Measurements from ENCODE around the gene JAZF1. TPM values are rescaled to one million over a fixed set of nuclear protein-coding genes. Genes with fewer than 3 reads are reported as not detected.
"Not testable (repeated sequence)": the region's sequence is repeated elsewhere in the genome, so short reads cannot be mapped to it uniquely, and the experiment has no call there.

JAZF1 gene
- total RNA-seq, 1 donor from 2014 or later = 22.1 TPM

DNA sequence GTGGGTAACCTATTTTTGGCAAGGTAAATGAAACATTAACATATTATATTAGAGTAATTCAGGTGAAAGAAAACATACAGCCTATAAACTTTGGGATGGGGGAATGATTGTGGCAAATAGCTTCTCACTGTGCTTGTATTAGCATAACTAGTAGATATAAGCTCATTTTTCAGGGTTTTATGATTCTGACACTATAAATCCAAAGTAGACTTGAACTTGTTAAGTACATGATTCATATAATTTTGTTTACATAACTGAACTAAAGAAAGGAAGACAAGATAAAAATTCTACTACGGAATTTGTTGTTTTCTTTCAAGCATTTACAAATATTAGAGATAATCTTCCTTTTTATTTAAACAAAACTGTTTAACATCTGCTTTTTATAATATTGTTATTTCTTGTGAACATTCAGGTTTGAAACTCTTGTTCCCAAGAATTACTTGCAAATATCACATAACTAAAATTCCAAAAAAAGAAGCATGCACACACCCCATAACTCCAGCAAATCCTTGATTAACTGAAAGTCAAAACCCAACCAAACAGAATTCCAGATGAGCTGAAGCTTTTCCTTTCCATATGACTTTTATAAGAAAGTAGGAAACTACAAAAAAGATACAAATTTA is 142.3 kb downstream of the JAZF1 start:
- DNase-seq (no peak), ATAC-seq (ENCODE audit: poor library complexity) (no peak)
- intact Hi-C loops (cut with DNase I) = no loop called here

DNA sequence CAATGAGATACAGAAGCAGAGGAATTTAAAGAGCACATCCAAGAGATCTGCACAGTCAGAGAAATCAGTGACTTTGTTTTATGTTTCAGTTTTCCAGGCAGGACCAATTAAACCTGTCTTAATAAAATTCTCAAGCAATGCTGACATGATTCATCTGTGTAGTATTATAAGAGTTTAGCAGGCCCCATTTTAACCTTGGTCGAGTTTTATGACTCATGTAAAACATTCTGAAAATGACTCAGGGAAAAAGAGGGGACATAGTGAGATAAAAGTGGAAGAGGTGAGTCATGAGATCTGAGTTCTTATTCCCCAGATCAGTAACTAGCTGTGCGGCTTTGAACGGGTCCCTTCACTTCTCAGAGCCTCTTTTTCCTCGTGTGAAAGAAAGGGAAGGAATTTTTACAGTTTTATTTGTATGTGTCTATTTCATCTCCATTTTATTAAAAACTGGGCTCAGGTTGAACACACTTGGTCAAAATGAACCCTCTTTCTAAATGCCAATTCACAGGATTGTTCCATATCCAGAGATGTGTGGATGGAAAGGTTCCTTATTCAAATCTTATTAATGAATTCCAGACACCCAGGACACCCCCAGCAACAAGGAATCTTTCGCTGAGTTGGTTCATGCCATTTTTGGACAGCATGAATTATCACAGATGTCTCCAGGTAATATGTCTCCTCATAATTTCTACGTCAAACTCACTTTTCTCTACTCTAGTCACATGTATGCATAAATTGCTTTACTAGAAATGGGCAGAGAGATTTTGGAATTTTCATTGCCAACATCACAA is 143.2 kb downstream of the JAZF1 start:
- ATAC-seq (ENCODE audit: poor library complexity) (peak; percentile 48), DNase-seq (no peak)
- intact Hi-C loops (cut with DNase I) = no loop called here

DNA sequence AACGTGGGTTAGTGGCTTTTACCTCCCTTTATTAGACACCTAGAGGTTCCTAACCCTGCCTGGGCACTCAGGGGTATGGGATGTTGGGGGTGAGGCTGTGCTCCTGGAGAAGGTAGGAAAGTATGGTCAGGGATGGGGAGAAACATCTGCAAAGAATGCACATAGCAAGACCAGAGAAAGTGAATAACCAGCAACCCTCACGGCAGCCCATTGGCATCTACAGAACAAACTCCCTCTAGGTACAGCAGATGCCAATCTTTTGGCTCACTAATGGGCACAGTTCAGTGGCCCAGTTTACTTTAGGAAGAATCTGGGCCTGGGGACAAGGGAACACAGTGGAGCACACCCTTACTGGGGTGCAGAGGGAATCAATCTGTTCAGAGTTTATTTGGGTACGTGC is 143.9 kb downstream of the JAZF1 start:
- ATAC-seq (ENCODE audit: poor library complexity) (peak; percentile 22), DNase-seq (no peak)
- intact Hi-C loops (cut with DNase I) = no loop called here

DNA sequence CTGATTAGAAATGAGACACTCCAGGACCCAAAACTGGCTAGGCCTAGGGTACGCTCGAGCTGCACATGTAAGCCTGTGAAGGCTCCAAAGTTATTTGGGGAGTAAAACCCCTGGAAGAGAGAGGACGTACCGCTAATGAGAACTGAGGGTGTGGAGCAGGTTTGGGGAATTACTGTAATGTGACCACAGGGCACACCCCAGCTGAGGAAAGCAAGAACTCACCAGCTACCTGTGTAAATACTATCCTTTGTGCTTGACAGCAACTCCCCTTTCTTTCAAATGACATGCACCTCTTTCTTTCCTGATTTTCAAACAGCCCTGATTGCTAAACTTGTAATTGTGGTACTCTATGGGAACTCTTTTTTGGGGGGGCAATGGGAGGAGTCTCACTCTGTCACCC is 147.2 kb downstream of the JAZF1 start:
- intact Hi-C loops (cut with DNase I) = no loop called here
- no peak for ATAC-seq (ENCODE audit: poor library complexity)
- DNase-seq = no peak

DNA sequence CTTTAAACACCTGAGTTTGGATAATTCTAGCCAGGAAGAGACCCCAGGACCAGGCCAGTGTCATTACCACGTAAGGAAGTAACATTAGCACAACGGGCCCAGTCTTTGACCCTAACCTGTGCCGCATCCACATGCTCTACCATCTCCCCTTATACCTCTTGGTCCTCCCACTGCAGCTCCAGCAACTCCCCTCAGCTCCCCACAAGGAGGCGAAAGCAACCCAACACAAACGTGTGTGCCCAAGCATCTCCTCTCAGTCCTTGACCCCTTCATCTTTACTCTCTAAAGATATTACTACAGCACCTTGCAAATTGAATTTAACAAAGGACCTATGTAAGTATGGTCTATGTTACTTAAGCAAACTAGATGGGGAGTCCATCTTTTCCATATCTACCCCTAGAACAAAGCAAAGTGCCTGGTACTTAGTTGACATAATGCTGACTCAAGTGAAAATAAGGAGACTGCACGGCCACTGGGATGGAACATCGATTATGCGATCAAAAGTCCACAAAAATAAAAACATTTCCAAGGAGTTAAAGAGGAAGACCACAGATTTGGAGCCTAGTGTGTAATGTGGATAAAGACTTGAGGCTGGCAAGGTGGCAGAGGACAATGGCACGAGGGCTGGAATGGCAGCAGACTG is 147.7 kb downstream of the JAZF1 start:
- no peak for ATAC-seq (ENCODE audit: poor library complexity)
- DNase-seq = no peak
- intact Hi-C loops (cut with DNase I) = no loop called here

DNA sequence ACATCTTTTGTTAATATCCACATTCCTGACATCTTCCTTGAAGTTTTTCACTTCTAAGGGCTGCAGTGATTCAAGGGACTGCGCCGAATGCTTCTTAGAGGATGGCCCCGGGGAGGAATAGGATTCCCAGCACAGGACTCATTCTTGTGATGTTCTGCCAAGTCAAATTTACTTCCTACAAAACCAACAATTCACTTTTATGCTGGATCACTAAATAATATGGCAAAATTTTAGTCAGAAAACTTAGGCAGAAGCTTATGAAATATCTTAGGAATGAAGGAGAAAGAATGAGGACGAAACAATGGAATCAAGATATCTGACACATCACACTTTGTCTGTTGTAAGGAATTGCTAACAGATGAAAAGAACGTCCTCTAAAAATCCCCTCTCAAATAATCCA is 151.5 kb downstream of the JAZF1 start:
- ATAC-seq (ENCODE audit: poor library complexity) = no peak
- DNase-seq = no peak
- intact Hi-C loops (cut with DNase I) = loop anchor here (10.0 kb wide), 1 partner anchor 834 kb away; no protein-coding TSS in a partner anchor

DNA sequence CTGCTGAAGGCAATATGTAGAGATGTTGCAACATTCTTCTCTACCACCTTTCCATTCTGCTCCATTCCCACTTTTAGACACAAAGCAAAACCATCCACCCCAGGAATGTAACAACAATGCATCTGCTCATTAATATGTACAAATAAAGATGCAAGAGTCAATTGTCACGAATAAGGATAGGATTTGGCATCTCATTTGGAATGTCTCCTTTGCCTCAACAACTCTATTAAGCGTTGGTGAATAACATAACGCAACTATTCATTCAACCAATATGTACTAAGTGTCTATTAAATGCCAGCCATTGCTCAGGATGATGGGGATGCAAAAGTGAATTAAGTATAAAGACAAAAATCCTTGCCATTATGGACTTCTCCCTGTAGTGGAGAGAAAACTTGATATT is 152.1 kb downstream of the JAZF1 start:
- no peak for DNase-seq
- ATAC-seq (ENCODE audit: poor library complexity) = no peak
- intact Hi-C loops (cut with DNase I) = loop anchor here (10.0 kb wide), 1 partner anchor 834 kb away; no protein-coding TSS in a partner anchor

DNA sequence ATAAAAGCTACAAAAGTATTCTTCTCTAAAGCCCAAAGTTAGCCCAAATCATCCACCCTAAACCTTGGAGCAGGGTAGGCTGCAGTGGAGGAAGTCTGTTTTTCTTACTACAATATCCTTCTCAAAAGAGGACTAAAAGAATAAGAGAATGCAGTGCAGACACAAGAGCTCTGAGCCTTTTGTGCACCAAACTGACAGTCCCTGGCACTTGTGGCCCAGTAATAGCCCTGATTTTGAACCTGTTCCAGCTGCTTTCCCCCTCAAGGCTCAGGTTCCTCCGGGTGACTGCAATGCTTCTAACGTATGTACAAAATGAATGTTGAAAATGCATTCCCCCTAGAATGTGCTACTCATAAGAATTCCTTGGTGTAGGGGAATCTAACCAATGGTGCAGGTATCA is 154.4 kb downstream of the JAZF1 start:
- DNase-seq (no peak), ATAC-seq (ENCODE audit: poor library complexity) (no peak)
- intact Hi-C loops (cut with DNase I) = loop anchor here (10.0 kb wide), 1 partner anchor 831 kb away; no protein-coding TSS in a partner anchor

DNA sequence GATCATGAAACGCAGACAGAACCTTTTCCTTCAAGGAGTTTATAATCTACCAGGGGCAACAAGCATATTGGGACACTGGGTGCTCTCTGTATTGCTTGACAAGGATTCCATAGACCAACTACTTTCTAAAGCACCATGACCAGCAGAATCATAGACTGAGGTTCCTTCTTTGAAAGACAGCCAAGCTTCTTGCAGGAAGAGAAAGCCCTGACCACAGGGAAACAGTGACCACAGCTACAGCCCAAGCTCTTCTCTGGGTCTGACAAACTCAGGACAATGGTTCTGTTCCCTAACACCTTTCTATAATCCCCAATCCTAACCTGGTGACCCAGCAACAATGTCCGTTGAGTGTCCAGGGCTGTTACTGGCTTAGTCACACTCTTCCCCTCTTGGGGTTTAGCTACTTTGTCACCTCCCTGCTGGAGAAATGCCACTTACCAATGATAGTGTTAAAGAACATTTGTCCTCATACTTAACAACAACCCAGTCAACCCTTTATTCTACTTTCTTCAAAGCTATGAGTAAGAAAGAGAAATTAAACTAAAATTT is 155.7 kb downstream of the JAZF1 start:
- ATAC-seq (ENCODE audit: poor library complexity) (no peak), DNase-seq (no peak)
- intact Hi-C loops (cut with DNase I) = loop anchor here (10.0 kb wide), 1 partner anchor 830 kb away; no protein-coding TSS in a partner anchor

DNA sequence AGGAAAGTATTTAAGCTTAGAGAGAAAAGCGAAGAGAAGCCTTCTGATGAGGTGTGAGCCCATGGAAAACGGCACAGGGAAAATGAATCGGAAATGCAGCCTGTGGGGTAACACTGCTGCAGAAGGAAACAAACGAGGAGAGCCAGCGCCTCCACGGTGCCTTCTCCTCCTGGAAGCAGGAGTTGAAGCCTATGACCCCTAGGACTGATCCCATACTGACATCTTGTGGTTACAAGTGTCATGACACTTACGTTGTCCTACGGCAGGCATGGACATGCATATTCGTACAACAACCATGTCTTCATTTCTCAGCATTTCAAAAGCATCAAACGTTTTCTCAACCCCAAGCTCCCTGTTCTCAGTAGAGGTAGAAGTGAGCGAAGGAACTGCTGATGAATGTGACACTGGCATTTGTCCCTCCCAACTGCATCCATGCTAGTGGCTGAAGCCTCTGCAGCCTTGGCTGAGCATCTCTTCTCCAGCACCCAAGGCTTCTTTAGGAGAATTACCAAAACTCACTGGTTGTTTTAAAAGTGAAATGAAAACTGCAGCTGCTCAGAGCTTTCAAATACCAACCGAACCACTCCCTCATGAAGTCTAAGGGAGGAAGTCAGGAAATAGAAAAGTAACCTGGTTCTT is 160.2 kb downstream of the JAZF1 start:
- ATAC-seq (ENCODE audit: poor library complexity) (peak; percentile 76), DNase-seq (peak; percentile 73)
- intact Hi-C loops (cut with DNase I) = loop anchor here (10.0 kb wide), 1 partner anchor 826 kb away; no protein-coding TSS in a partner anchor

DNA sequence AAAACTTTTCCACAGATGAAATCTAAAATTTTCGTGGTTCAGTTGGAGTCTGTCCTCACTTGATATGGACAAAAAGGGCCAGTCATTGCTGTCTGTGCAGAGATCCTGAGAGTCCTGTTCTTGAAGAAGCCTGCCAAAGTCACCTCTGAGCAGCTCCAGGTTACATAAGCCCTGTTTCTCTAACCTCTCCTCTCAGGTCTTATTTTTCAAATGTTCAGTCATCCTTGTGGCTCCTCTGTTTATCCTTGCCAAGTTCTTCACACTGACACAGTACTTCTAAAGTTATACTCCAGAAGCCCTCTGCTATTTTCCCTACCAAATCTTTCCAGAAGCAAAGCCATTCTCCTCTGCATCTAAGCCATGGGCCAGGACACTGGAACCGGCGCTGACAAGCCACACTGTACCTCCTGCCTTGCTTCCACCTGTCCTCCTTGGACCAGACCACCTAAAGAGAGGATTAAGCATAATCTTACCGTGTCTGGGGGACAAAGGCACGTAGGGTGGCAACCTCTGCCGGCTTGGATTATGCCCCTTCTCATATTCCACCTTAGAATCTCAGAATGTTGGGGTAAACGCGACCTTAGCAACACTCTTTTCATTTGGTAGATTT is 161.6 kb downstream of the JAZF1 start:
- intact Hi-C loops (cut with DNase I) = loop anchor here (10.0 kb wide), 1 partner anchor 94 kb away; no protein-coding TSS in a partner anchor
- ATAC-seq (ENCODE audit: poor library complexity) (no peak), DNase-seq (no peak)

DNA sequence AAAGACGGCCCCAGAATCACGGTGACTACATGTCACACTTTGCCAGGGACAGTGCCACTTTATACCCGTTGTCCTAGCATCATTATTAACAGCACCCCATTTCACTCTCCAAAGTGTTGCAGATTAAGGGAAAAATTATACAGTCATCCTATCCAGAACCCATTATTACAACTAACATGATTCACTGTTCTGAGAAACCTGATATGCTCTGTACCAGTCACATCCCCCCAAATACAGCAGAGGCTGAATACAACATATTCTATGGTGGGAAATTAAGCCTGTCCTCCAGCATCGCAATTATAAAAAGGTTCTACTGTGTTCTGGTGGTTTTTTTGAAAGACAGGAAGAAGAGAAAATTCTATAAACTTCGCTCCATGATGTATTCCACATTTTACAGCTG is 162.1 kb downstream of the JAZF1 start:
- ATAC-seq (ENCODE audit: poor library complexity) = no peak

DNA sequence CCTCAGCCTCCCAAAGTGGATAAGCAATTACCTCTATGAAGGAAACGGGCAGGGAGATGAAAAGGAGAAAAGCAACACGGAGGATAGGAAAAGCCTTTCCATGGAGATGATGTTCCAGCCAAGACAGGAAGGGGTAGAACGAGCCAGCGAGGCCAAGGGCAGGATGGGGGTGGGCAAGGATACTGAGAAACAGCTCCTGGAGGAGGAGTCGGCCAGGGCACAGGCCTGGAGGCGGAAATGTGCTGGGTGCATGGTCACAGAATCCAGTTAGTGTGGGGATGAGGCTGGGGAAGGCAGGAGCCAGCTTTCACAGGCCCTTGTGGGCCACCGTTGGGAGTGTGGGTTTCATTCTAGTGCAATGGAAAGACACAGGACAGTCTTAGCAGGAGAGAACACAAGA is 162.6 kb downstream of the JAZF1 start:
- intact Hi-C loops (cut with DNase I) = loop anchor here (10.0 kb wide), 1 partner anchor 93 kb away; no protein-coding TSS in a partner anchor
- no peak for ATAC-seq (ENCODE audit: poor library complexity)
- DNase-seq = no peak

More for the DNA sequence above, 162.1 kb downstream of the JAZF1 start:
- no peak for DNase-seq
- intact Hi-C loops (cut with DNase I) = loop anchor here (10.0 kb wide), 1 partner anchor 94 kb away; no protein-coding TSS in a partner anchor

DNA sequence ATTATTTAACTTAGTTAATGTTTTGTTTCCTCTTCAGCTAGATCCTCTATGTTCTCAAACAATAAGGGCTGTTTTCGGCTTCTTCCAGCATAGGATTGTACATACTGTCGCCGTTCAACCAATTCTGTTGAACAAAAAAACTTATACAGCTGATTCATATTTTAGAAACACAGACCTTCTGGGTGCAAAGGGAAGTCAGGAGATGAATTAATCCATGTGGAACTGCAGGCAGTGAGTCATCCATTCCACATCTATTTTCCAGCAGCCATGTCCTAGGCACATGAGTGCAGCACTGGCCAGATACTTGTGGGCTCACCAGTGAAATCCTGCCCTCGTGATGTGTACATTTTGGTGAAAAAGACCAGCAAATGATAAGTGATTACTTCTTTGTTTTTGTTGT is 163.2 kb downstream of the JAZF1 start:
- ATAC-seq (ENCODE audit: poor library complexity) (no peak), DNase-seq (no peak)
- intact Hi-C loops (cut with DNase I) = loop anchor here (10.0 kb wide), 1 partner anchor 93 kb away; no protein-coding TSS in a partner anchor

DNA sequence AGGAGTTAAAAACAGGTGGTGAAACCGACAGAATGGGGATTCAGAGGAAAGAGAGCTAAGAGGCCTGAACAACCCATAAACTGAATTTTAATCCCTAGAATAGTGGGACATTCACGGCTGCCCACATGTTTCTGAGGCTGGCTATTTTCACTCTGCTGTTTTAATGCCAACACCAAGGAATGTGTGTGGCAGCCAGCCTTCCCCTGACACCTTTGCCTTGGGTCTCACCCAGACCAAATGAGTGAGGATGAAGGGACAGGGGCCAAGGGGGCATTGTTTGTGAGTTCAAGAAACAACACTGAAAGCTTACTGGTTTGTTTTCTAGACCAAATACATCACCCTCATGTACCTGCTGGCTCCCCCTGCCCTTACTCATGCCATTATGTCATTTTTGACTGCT is 164.3 kb downstream of the JAZF1 start:
- no peak for DNase-seq
- peak; percentile 76 for ATAC-seq (ENCODE audit: poor library complexity)
- intact Hi-C loops (cut with DNase I) = loop anchor here (10.0 kb wide), 1 partner anchor 91 kb away; no protein-coding TSS in a partner anchor

DNA sequence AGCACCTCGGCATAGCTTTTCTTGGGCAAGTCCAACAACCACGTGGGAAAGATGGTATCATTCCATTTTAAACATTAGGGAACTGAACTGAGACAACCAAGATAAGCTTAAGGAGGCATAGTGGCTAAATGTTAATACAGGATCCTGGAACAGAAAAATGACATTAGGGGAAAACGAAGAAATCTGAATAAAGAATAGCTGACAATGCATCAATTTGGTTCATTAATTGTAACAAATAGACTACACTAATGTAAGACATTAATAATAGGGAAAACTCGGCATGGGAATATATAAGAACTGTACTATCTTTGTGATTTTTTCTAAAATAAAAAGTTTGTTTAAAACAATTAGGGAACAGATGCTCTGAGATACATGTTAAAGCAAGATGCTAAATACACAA is 165.4 kb downstream of the JAZF1 start:
- ATAC-seq (ENCODE audit: poor library complexity) = no peak
- no peak for DNase-seq
- intact Hi-C loops (cut with DNase I) = loop anchor here (10.0 kb wide), 1 partner anchor 90 kb away; no protein-coding TSS in a partner anchor

DNA sequence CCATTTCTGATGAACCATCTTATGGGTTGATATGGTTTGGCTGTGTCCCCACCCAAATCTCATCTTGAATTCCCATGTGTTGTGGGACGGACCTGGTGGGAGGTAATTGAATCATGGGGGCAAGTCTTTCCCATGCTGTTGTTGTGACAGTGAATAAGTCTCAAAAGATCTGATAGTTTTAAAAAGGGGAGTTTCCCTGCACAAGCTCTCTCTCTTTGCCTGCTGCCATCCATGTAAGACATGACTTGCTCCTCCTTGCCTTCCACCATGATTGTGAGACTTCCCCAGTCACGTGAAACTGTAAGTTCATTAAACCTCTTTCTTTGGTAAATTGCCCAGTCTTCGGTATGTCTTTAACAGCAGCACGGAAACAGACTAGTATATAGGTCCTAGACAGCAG is 166.3 kb downstream of the JAZF1 start:
- intact Hi-C loops (cut with DNase I) = loop anchor here (10.0 kb wide), 1 partner anchor 90 kb away; no protein-coding TSS in a partner anchor
- not testable (repeated sequence) for DNase-seq; ATAC-seq (ENCODE audit: poor library complexity)

DNA sequence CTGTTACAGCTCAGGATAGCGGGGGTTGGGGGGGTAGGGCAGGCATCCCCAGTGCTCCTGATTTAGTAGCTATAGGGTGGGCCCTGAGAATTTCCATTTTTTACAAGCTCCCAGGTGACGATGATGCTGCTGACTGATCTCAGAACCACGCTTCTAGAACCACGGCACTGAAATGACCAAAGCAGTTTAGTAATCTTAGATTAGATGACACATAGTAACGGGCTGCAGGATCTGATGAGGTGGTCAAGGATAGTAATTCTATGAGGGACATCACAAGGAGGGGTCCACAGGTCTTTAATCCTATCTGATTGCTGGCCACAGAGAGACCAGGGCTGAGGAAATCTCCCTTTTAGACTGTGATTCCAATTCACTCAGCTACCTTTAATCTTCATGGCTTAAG is 167.2 kb downstream of the JAZF1 start:
- DNase-seq = no peak
- no peak for ATAC-seq (ENCODE audit: poor library complexity)
- intact Hi-C loops (cut with DNase I) = loop anchor here (10.0 kb wide), 1 partner anchor 89 kb away; no protein-coding TSS in a partner anchor

Data from Right ventricle myocardium superior (tissue), 1 donor.